Muscle layer of duodenum (tissue), 2 donors: ENCODE data around the gene ZNF236.

Source experiments
- H3K27ac ChIP-seq: one replicate; pipeline ENCODE4 v1.7.0; 2013; ENCODE audit warnings: mild to moderate bottlenecking, low read length
- H3K27me3 ChIP-seq: one replicate; pipeline ENCODE4 v1.7.0; 2013; ENCODE audit warnings: low read depth, mild to moderate bottlenecking, control low read depth, low read length
- H3K36me3 ChIP-seq, 2 donors: one replicate each; pipeline ENCODE4 v1.7.0; 2013; ENCODE audit warnings: low read length in 2 of 2, control low read depth in 1 of 2, mild to moderate bottlenecking in 1 of 2; ENCODE audit not compliant: insufficient read depth in 2 of 2, control insufficient read depth in 1 of 2
- H3K4me1 ChIP-seq, 2 donors: one replicate each; pipeline ENCODE4 v1.7.0; 2013; ENCODE audit warnings: low read length in 2 of 2, mild to moderate bottlenecking in 2 of 2, control low read depth in 1 of 2, moderate library complexity in 1 of 2; ENCODE audit not compliant: insufficient read depth in 2 of 2, control insufficient read depth in 1 of 2
- H3K4me3 ChIP-seq, 2 donors: one replicate each; pipeline ENCODE4 v1.7.0; 2013; ENCODE audit warnings: low read length in 2 of 2, low read depth in 1 of 2, mild to moderate bottlenecking in 1 of 2
- H3K9me3 ChIP-seq, 2 donors: one replicate each; pipeline ENCODE4 v1.7.0; 2013; ENCODE audit warnings: low read length in 2 of 2, control low read depth in 1 of 2, mild to moderate bottlenecking in 1 of 2; ENCODE audit not compliant: control insufficient read depth in 1 of 2
- donor health status: healthy.

Gene ZNF236

DNA sequence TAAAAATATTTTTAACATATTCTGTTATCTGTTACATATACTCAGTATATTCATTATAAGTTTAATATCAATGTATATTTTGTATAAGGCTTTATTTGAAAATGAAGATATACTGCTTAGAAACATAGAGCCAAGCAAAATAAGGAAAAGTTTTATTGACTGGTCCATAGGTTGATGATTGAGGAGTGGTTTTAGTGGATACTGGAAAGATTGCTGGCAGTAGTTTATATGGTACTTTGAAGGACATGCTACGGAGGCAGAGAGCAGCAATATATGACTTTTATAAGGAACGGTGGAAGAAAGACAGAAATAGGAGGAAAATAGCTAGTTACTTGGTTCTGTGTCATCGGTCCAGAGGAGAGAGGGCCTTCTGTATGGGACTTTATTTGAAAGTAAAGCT is 92.4 kb downstream of the ZNF236 start:
- peaks cover 61 to 85% of the 10 kb centered on the region in 2 donors for H3K36me3 ChIP-seq
- no peaks in the 10 kb centered on the region for H3K9me3 ChIP-seq
- H3K27me3 ChIP-seq: no peaks in the 10 kb centered on the region
- H3K4me3 ChIP-seq: no peak overlapping the region
- H3K27ac ChIP-seq: no peak overlapping the region
- no peaks in the 10 kb centered on the region for H3K4me1 ChIP-seq

DNA sequence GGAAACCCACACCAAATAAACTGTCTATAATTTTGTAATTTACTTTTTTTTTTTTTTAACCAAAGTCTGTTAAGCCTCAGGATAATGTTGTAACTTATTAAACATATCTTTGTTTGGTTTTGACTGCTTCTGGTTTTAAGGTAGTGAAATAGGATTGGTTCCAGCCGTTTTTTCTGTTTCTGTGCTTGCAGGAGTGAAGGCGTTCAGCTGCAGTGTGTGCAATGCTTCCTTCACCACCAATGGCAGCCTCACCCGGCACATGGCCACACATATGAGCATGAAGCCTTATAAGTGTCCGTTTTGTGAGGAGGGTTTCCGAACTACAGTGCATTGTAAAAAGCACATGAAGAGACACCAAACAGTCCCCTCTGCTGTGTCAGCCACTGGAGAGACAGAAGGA is 93.1 kb downstream of the ZNF236 start:
- Histone ChIP-seq H3K27ac (no peak overlapping the region), H3K4me3 (no peak overlapping the region), H3K4me1 (no peaks in the 10 kb centered on the region), H3K9me3 (no peaks in the 10 kb centered on the region), H3K27me3 (no peaks in the 10 kb centered on the region), H3K36me3 (peaks cover 54 to 86% of the 10 kb centered on the region in 2 donors)

DNA sequence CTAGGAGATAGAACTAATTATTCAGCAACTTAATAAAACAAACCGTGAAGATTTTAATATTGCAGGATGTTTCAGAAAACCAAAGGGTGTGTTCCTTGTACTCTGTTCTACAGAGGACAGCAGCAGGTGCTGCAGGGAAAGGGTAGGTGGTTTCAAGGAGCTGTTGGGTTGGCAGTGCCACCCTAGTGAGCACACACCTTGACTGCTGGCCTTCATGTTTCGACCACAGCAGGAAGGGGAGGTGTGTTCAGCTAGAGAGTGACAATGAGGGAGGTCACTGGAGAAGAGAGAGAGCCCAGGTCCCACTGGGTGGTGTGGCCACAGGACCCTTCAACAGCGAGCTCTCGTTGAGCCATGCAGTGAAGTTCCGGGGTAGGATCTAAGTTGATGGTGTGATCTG is 98.6 kb downstream of the ZNF236 start:
- Histone ChIP-seq H3K27me3 (no peaks in the 10 kb centered on the region), H3K36me3 (peaks cover 41 to 52% of the 10 kb centered on the region in 2 donors), H3K9me3 (no peaks in the 10 kb centered on the region), H3K4me1 (no peaks in the 10 kb centered on the region), H3K27ac (no peak overlapping the region), H3K4me3 (no peak overlapping the region)

DNA sequence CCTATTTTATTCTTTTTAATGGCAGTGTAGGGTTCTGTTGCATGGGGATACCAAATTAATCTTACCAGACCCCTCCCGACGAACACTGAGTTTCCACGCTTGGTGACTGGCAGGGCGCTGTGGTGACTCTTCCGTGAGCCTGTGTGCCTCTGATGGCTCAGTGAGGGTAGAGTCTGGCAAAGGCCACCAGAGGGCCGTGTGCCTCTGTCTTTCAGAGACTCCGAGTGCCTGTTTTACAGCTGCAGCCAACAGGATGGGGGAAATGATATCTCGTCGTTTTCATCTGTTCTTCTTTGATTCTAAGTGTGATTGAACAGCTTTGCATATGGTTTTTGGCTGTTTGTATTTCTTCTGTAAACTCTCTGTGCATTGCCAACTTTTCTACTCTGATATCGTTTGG is 99.8 kb downstream of the ZNF236 start:
- H3K4me1 ChIP-seq: no peaks in the 10 kb centered on the region
- no peak overlapping the region for H3K4me3 ChIP-seq
- no peak overlapping the region for H3K27ac ChIP-seq
- peaks cover 33 to 43% of the 10 kb centered on the region in 2 donors for H3K36me3 ChIP-seq
- no peaks in the 10 kb centered on the region for H3K9me3 ChIP-seq
- no peaks in the 10 kb centered on the region for H3K27me3 ChIP-seq

DNA sequence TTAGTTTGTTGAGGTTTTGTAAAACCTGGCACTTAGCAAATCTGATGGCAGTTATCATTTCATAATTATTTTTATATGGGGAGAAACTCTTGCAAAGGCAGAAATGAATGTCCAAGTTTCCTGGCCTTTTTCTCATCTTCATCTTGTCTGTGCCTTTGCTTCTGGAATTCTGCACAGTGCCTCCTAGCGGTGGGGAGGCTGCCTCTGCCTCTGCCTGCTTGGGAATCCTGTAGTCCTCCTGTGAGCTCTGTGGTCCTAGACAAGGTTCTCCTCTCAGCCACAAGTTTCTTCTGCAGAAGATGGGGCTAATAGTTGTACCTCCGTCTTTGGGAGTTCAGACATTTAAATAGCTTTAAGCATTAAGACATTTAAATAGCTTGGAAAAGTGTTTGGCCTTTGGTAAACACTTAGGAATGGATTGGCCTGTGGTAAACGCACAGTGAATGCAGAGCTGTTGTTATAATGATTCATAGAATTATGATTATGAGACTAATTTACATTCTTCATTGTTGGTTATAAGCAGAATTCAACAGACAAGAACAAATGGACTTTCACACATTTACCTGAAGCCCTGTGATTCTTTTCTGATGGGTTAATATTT is 101.2 kb downstream of the ZNF236 start:
- no peaks in the 10 kb centered on the region for H3K27me3 ChIP-seq
- H3K4me1 ChIP-seq: no peaks in the 10 kb centered on the region
- H3K9me3 ChIP-seq: no peaks in the 10 kb centered on the region
- H3K36me3 ChIP-seq: peaks cover 30 to 41% of the 10 kb centered on the region in 2 donors
- no peak overlapping the region for H3K4me3 ChIP-seq
- no peak overlapping the region for H3K27ac ChIP-seq

DNA sequence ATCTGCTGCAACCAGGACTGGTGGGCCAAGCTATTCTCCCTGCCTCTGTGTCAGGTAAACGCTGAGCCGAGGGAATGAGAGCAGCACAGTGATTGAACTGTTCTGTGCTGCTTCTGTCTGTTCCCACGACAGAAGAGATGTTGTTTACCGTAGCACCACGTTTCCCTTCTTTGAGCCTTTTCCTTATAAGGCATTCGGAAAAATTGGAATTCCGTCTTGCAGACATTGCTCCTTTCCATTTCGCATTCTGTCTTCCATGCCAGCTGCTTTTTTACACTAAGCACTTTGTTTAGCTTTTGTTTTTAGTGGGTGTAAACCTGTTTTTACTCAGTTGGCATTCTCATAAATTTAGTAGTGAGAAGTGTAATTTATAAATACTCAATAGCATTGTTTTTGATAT is 103.1 kb downstream of the ZNF236 start:
- Histone ChIP-seq H3K4me3 (peak overlapping the region in 1 of 2 donors; percentile 19), H3K9me3 (no peaks in the 10 kb centered on the region), H3K27ac (no peak overlapping the region), H3K27me3 (no peaks in the 10 kb centered on the region), H3K4me1 (no peaks in the 10 kb centered on the region), H3K36me3 (peaks cover 34 to 35% of the 10 kb centered on the region in 2 donors)

DNA sequence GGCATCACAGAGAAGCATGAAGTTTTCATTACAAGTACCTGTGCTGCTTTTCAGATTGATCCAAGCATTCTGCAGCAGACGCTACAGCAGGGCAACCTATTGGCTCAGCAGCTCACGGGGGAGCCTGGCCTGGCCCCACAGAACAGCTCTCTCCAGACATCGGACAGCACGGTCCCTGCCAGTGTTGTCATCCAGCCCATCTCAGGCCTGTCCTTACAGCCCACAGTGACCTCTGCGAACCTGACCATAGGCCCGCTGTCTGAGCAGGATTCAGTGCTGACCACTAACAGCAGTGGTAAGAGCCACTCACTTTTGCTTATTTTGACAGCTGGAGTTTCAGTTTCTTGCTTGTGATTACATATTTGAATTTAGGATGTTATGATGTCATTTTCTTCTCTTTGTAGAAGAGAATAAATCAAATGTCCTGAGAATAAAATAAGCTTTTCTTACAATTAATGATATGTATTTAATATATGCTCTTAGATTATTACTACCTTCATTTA is 104.9 kb downstream of the ZNF236 start:
- H3K27ac ChIP-seq: no peak overlapping the region
- no peaks in the 10 kb centered on the region for H3K4me1 ChIP-seq
- no peaks in the 10 kb centered on the region for H3K27me3 ChIP-seq
- no peak overlapping the region for H3K4me3 ChIP-seq
- peaks cover 29 to 39% of the 10 kb centered on the region in 2 donors for H3K36me3 ChIP-seq
- H3K9me3 ChIP-seq: no peaks in the 10 kb centered on the region

DNA sequence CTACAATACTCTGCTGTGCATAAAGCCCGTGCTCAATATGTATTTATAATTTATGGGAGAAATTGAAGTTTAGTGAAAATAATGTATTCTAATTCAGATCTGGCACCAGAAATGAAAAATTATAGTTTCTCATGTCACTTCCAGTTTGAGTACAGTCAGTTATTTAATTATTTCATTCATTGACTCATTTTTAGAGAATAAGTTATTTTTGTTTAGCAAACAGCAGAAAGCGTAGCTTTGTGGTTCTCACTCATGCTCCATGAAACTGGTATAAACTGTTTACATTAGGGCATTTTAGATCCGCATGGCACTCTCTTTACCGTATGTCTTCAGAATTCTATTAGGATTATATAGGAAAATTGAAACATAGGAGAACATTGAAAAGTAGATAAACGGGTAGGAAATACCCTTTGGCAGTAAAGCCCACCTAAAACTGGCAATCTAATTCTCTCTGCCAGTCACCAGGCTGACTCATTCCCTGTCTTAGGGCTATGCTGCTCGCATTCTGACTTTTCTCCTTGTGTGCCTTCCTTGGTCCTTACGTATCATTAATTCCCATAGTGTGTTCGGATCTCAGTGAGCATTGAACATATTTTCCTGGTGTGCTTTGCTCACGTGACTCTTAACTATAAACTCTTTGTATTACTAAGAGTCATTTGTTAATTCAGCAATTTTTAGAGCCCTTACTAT is 106.0 kb downstream of the ZNF236 start:
- no peak overlapping the region for H3K27ac ChIP-seq

DNA sequence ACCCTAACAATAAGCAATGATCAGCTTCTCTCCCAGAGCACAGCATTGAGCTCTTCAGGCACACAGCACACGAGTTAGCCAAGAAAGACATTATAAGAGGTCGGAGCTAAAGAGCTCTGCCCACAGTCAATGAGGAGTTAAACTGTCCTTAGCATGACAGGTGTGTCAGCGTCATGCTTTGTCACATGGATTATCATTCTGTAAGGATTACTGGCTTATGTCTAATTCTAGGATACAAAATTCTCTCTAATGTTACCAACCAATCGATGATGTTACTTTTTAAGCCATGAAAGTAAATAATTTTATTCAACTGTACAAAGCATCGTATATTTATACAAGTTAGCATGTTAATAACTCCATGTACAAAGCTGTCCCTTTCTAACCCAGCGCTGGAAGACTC is 108.8 kb downstream of the ZNF236 start:
- no peaks in the 10 kb centered on the region for H3K27me3 ChIP-seq
- no peaks in the 10 kb centered on the region for H3K9me3 ChIP-seq
- no peaks in the 10 kb centered on the region for H3K4me1 ChIP-seq
- no peak overlapping the region for H3K27ac ChIP-seq
- H3K4me3 ChIP-seq: no peak overlapping the region
- H3K36me3 ChIP-seq: peaks cover 20 to 52% of the 10 kb centered on the region in 2 donors

More for the DNA sequence above, 106.0 kb downstream of the ZNF236 start:
- Histone ChIP-seq H3K9me3 (no peaks in the 10 kb centered on the region), H3K36me3 (peaks cover 29 to 44% of the 10 kb centered on the region in 2 donors), H3K27me3 (no peaks in the 10 kb centered on the region), H3K4me1 (no peaks in the 10 kb centered on the region), H3K4me3 (no peak overlapping the region)

DNA sequence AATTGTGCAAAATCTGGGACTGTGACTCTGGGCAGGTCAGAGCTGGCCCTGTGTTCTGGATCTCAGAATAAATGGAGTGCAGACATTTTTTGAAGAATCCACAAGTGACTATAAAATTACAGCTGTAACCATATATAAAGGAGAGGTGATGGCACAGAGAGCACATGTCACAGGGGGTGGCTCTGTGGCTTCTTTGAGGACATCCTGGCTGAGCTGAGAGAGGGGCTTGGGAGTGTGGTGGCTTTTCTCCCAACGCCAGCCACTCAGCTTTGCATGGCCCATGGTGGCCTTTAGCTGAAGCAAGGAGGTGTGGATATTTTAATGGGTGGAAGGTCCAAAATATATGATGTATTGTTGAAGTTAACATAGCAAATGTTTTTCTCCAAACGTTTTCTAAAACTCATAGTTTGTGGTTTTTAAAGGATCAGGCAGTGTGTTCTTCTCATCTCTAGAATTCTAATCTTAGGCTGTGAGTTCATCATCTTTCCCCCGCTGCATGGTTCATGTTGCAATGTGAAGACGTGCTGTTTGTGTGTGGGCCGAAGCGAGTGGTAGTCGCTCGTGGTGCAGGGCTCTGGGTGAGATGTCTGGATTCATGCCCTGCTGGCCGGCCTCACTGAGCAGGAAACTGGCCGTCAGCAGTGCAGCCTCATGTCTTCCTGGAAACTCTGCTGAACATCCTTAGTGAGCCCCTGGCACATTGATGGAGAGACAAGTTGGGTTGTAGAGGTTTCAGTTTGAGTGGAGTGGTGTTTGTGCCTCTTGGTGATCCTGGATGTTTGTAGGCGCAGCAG is 109.9 kb downstream of the ZNF236 start:
- no peaks in the 10 kb centered on the region for H3K4me1 ChIP-seq
- peaks cover 25 to 58% of the 10 kb centered on the region in 2 donors for H3K36me3 ChIP-seq
- no peak overlapping the region for H3K27ac ChIP-seq
- no peaks in the 10 kb centered on the region for H3K9me3 ChIP-seq
- no peaks in the 10 kb centered on the region for H3K27me3 ChIP-seq
- no peak overlapping the region for H3K4me3 ChIP-seq

DNA sequence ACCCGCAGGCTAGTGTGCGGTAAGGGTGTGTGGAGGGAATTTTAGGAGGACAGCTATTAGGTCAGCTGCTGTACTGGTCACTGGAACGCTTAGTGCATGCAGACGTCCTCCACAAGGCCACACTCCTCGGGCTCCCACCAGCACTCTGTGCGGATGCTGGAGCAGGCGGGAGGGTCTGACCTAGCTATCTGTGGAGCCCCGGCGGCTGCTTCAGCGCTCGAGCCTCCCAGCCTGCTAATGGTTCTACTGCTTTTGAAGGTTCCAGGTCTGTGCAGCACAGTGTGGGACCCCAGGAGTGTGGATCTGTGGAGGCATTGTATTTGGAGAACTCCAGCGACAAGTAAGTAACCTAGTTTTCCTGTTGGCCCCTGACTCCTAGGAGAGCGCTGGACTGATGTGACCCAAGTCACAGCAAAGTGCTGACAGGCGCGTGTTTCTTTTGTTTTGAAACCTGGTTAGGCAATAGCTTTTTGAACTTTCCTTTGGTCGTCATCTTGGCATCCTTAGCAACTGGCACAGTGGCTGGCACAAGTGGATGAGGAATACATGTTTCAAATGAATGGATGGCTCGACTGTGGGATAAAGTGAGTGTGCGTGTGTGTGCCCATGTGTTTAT is 113.5 kb downstream of the ZNF236 start:
- no peaks in the 10 kb centered on the region for H3K27me3 ChIP-seq
- H3K4me3 ChIP-seq: no peak overlapping the region
- no peak overlapping the region for H3K27ac ChIP-seq
- no peaks in the 10 kb centered on the region for H3K9me3 ChIP-seq
- no peaks in the 10 kb centered on the region for H3K4me1 ChIP-seq
- peaks cover 26 to 71% of the 10 kb centered on the region in 2 donors for H3K36me3 ChIP-seq
